Tibial nerve (tissue), 3 donors: ENCODE measurements around the gene LRRC4C.

Source experiments
- POLR2A ChIP-seq, 2 donors: fragments of 450-650 bp; IDR thresholded peaks; one replicate each; pipeline ENCODE4 v1.6.1; 2017; ENCODE audit warnings: antibody characterized with exemption in 2 of 2, mild to moderate bottlenecking in 2 of 2, moderate library complexity in 2 of 2
- TF ChIP-seq, protein P1 (sequence below), 5 experiments: fragments of 200-600 bp in 3 of 5; fragments of 450-650 bp in 2 of 5; sonication (generic) in 3 of 5; IDR thresholded peaks; one replicate each; pipeline ENCODE4 v1.5.1; 2016 to 2019; ENCODE audit warnings: antibody characterized with exemption in 5 of 5, mild to moderate bottlenecking in 3 of 5, moderate library complexity in 2 of 5

DNA sequence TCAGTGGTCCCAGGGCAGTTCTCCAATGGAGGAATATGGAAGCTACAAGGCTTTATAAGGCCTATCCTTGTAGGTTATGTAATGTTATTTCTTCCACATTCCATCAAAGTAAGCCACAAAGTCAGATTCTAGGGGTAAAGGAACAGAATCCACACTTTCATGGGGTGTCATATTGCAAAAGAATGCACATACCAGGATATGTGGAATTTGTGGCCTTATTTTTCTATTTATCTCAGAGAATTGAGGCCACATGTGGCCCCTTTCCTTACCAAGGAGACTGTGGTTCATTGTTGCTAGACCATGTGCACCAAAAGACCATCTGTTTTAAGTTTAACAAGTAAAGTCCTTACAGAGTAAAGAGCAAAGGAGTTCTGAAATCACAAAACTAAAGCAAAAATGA, 12.9 kb downstream of the LRRC4C start:
- no peak for TF ChIP-seq POLR2A (IDR thresholded peaks at IDR 0.05)
- TF ChIP-seq, protein P1, sequence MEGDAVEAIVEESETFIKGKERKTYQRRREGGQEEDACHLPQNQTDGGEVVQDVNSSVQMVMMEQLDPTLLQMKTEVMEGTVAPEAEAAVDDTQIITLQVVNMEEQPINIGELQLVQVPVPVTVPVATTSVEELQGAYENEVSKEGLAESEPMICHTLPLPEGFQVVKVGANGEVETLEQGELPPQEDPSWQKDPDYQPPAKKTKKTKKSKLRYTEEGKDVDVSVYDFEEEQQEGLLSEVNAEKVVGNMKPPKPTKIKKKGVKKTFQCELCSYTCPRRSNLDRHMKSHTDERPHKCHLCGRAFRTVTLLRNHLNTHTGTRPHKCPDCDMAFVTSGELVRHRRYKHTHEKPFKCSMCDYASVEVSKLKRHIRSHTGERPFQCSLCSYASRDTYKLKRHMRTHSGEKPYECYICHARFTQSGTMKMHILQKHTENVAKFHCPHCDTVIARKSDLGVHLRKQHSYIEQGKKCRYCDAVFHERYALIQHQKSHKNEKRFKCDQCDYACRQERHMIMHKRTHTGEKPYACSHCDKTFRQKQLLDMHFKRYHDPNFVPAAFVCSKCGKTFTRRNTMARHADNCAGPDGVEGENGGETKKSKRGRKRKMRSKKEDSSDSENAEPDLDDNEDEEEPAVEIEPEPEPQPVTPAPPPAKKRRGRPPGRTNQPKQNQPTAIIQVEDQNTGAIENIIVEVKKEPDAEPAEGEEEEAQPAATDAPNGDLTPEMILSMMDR (IDR thresholded peaks at IDR 0.05) = no peak
